GM12878 (cell line): ENCODE results near the gene TMEM259.

Experiments used
- ASH2L ChIP-seq: fragments of 300-600, 200-600 bp; sonication (generic); IDR thresholded peaks from 2 replicates; pipeline ENCODE4 v1.6.1; 2017; ENCODE audit warnings: low read depth, mild to moderate bottlenecking, borderline replicate concordance
- BCL11A ChIP-seq: IDR thresholded peaks from 2 replicates; pipeline ENCODE4 v1.6.1; 2011; ENCODE audit warnings: low read depth, low read length
- EGR1 ChIP-seq, 2 experiments: IDR thresholded peaks; 1 replicate in 1 of 2; 2 replicates in 1 of 2; pipeline ENCODE4 v1.6.1; 2011 to 2012; ENCODE audit warnings: low read depth in 2 of 2, low read length in 2 of 2, borderline replicate concordance in 1 of 2, mild to moderate bottlenecking in 1 of 2, moderate library complexity in 1 of 2
- JUND ChIP-seq: IDR thresholded peaks from 2 replicates; pipeline ENCODE4 v1.6.1; 2012; ENCODE audit warnings: low read depth, mild to moderate bottlenecking, low read length, improper control_type of control experiment, moderate library complexity
- MTA2 ChIP-seq: fragments of 450-650 bp; IDR thresholded peaks from 2 replicates; pipeline ENCODE4 v1.6.1; 2016; ENCODE audit warnings: low read depth, mild to moderate bottlenecking, moderate library complexity
- POLR2A ChIP-seq: IDR thresholded peaks from 2 replicates; pipeline ENCODE4 v1.6.1; 2011; ENCODE audit warnings: low read depth, mild to moderate bottlenecking, low read length
- RAD21 ChIP-seq: IDR thresholded peaks from 2 replicates; pipeline ENCODE4 v1.6.1; 2011; ENCODE audit warnings: mild to moderate bottlenecking, low read depth, low read length, moderate library complexity; ENCODE audit not compliant: insufficient read depth
- RB1 ChIP-seq: fragments of 450-650 bp; formaldehyde crosslinking; IDR thresholded peaks from 2 replicates; pipeline ENCODE4 v1.6.1; 2017; ENCODE audit warnings: mild to moderate bottlenecking, borderline replicate concordance
- TAF1 ChIP-seq: IDR thresholded peaks from 2 replicates; pipeline ENCODE4 v1.6.1; 2011; ENCODE audit warnings: mild to moderate bottlenecking, low read depth, low read length, borderline replicate concordance
- ZNF274 ChIP-seq: IDR thresholded peaks from one replicate; pipeline ENCODE4 v1.8.0; 2011; ENCODE audit not compliant: insufficient read length, insufficient read depth
- TF ChIP-seq, protein P1 (sequence below), 3 experiments: IDR thresholded peaks in 2 of 3; conservative IDR thresholded peaks in 1 of 3; 2 replicates each; pipeline ENCODE4 v1.5.1; 2011; ENCODE audit warnings: low read depth in 3 of 3, low read length in 3 of 3, mild to moderate bottlenecking in 3 of 3, control low read depth in 2 of 3, moderate library complexity in 2 of 3, inconsistent platforms in 1 of 3, mixed read lengths in 1 of 3; ENCODE audit not compliant: control insufficient read depth in 2 of 3, insufficient read depth in 1 of 3; ENCODE audit errors: extremely low read depth in 1 of 3
- TF ChIP-seq, protein P2 (sequence below): IDR thresholded peaks from 2 replicates; pipeline ENCODE4 v1.6.1; 2011; ENCODE audit warnings: borderline replicate concordance, low read depth, mild to moderate bottlenecking, moderate library complexity, low read length; ENCODE audit not compliant: insufficient read depth, poor library complexity, severe bottlenecking

DNA sequence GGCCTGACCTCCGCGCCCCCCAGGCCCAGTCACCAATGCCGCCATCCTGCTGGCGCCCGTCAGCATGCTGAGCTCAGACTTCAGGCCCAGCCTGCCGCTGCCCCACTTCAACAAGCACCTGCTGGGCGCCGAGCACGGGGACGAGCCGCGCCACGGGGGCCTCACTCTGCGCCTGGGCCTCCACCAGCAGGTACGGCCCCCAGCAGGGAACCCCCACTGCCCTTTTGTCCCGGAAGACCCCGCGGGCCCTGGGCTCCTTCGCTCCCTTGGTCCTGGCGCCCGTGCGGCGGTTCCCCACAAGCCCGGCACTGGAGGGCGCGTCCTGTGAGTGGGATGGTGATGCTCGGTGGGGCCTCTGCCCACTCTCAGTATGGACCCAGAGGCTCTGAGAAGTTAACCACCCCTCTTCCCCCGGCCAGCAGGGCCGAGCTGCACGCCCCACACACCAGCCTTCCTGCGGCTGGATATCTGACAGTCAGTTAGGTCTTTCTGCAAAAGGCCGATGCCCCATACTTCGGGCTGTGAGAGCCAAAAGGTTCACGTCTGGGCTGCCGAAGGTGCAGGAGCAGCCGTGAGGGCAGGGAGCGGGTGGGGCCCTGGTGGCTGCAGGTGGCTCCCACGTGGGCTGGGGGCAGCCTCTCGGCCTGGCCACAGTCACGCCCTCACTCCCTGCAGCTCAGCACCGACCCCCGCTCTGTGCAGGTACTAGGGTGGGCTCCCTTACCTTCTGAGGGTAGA lies 28.8 kb downstream of the TMEM259 start:
- TF ChIP-seq TAF1 (no peak), EGR1 (IDR thresholded peaks at IDR 0.05; ENCODE audit: borderline replicate concordance in 1 of 2, low read depth in 2 of 2, low read length in 2 of 2) (no peak), RB1 (no peak), POLR2A (no peak; the same call in 1 of the 2 replicates), ZNF274 (no peak), BCL11A (no peak), JUND (no peak), MTA2 (no peak), RAD21 (no peak), ASH2L (no peak)
- TF ChIP-seq, protein P1, sequence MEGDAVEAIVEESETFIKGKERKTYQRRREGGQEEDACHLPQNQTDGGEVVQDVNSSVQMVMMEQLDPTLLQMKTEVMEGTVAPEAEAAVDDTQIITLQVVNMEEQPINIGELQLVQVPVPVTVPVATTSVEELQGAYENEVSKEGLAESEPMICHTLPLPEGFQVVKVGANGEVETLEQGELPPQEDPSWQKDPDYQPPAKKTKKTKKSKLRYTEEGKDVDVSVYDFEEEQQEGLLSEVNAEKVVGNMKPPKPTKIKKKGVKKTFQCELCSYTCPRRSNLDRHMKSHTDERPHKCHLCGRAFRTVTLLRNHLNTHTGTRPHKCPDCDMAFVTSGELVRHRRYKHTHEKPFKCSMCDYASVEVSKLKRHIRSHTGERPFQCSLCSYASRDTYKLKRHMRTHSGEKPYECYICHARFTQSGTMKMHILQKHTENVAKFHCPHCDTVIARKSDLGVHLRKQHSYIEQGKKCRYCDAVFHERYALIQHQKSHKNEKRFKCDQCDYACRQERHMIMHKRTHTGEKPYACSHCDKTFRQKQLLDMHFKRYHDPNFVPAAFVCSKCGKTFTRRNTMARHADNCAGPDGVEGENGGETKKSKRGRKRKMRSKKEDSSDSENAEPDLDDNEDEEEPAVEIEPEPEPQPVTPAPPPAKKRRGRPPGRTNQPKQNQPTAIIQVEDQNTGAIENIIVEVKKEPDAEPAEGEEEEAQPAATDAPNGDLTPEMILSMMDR (IDR thresholded peaks at IDR 0.05 in 2 of 3, conservative IDR thresholded peaks at IDR 0.05 in 1 of 3; ENCODE audit: control insufficient read depth in 2 of 3, extremely low read depth in 1 of 3, insufficient read depth in 1 of 3, low read depth in 3 of 3, low read length in 3 of 3), result no peak
- TF ChIP-seq, protein P2, sequence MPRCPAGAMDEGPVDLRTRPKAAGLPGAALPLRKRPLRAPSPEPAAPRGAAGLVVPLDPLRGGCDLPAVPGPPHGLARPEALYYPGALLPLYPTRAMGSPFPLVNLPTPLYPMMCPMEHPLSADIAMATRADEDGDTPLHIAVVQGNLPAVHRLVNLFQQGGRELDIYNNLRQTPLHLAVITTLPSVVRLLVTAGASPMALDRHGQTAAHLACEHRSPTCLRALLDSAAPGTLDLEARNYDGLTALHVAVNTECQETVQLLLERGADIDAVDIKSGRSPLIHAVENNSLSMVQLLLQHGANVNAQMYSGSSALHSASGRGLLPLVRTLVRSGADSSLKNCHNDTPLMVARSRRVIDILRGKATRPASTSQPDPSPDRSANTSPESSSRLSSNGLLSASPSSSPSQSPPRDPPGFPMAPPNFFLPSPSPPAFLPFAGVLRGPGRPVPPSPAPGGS, result no peak
